HEK293 (cell line): ENCODE data around the gene CTAG1A.

Source experiments
- CTCF ChIA-PET: fragments of 350-600 bp; formaldehyde crosslinking; extraction: SDS; loops from one replicate; lab custom pipeline; 2021; ENCODE audit warnings: antibody characterized with exemption; lab: Yijun Ruan, JAX
- POLR2A ChIA-PET: fragments of 300-600 bp; formaldehyde crosslinking; extraction: SDS; loops from one replicate; lab custom pipeline; 2020; ENCODE audit warnings: antibody characterized with exemption, inconsistent platforms; lab: Yijun Ruan, JAX
- H3K27ac ChIP-seq: fragments of 200-500 bp; sonication (Bioruptor generic); 2 replicates; pipeline ENCODE4 v1.5.1; 2014; ENCODE audit warnings: low read depth, low read length, control low read depth, inconsistent platforms; ENCODE audit errors: extremely low read depth
- H3K36me3 ChIP-seq, 2 experiments: fragments of 200-500 bp in 1 of 2; sonication (Bioruptor generic) in 1 of 2; 1 replicate in 1 of 2; 2 replicates in 1 of 2; pipeline ENCODE4 v1.5.1; 2014 to 2017; ENCODE audit warnings: inconsistent platforms in 2 of 2, low read length in 2 of 2; ENCODE audit not compliant: control insufficient read depth in 2 of 2, insufficient read depth in 1 of 2
- H3K4me1 ChIP-seq: fragments of 200-500 bp; sonication (Bioruptor generic); 2 replicates; pipeline ENCODE4 v1.5.1; 2014; ENCODE audit warnings: mild to moderate bottlenecking, low read length, inconsistent platforms; ENCODE audit not compliant: control insufficient read depth, insufficient read depth
- H3K4me3 ChIP-seq: 2 replicates; pipeline ENCODE4 v1.5.1; 2011; ENCODE audit warnings: low read depth, mild to moderate bottlenecking, control low read depth, low read length, moderate library complexity
- H3K9me3 ChIP-seq: fragments of 200-500 bp; sonication (Bioruptor generic); 2 replicates; pipeline ENCODE4 v1.5.1; 2014; ENCODE audit warnings: low read depth, low read length, inconsistent platforms; ENCODE audit not compliant: control insufficient read depth, insufficient read depth
- EGR2 ChIP-seq: fragments of 450-650 bp; formaldehyde crosslinking; IDR thresholded peaks from 2 replicates; pipeline ENCODE4 v1.5.1; 2016; ENCODE audit warnings: low read depth, missing biosample characterization, missing genetic modification characterization
- GLIS2 ChIP-seq: fragments of 450-650 bp; formaldehyde crosslinking; IDR thresholded peaks from 2 replicates; pipeline ENCODE4 v1.5.1; 2016; ENCODE audit warnings: missing biosample characterization, missing genetic modification characterization
- KLF16 ChIP-seq: fragments of 450-650 bp; formaldehyde crosslinking; IDR thresholded peaks from 2 replicates; pipeline ENCODE4 v1.5.1; 2017; ENCODE audit warnings: missing biosample characterization, missing genetic modification characterization
- OVOL3 ChIP-seq: fragments of 450-650 bp; formaldehyde crosslinking; IDR thresholded peaks from 2 replicates; pipeline ENCODE4 v1.5.1; 2016; ENCODE audit warnings: missing biosample characterization, missing genetic modification characterization
- SCRT2 ChIP-seq: fragments of 450-650 bp; formaldehyde crosslinking; IDR thresholded peaks from 2 replicates; pipeline ENCODE4 v1.5.1; 2016; ENCODE audit warnings: missing biosample characterization, missing genetic modification characterization
- SETDB1 ChIP-seq: IDR thresholded peaks from one replicate; pipeline ENCODE4 v1.6.1; 2017; ENCODE audit warnings: mild to moderate bottlenecking, low read length, moderate library complexity, mixed read lengths; ENCODE audit not compliant: insufficient read length
- SP7 ChIP-seq: fragments of 450-650 bp; formaldehyde crosslinking; IDR thresholded peaks from 2 replicates; pipeline ENCODE4 v1.5.1; 2016; ENCODE audit warnings: missing biosample characterization, missing genetic modification characterization
- TRIM28 ChIP-seq: IDR thresholded peaks from 2 replicates; pipeline ENCODE4 v1.6.1; 2011; ENCODE audit warnings: low read length, control low read depth, borderline replicate concordance
- ZBTB44 ChIP-seq: fragments of 450-650 bp; IDR thresholded peaks from 2 replicates; pipeline ENCODE4 v1.5.1; 2018; ENCODE audit warnings: missing biosample characterization, mild to moderate bottlenecking, missing genetic modification characterization
- ZFP37 ChIP-seq: fragments of 450-650 bp; formaldehyde crosslinking; IDR thresholded peaks from 2 replicates; pipeline ENCODE4 v1.5.1; 2016; ENCODE audit warnings: missing biosample characterization, missing genetic modification characterization
- ZNF133 ChIP-seq: fragments of 450-650 bp; formaldehyde crosslinking; IDR thresholded peaks from 2 replicates; pipeline ENCODE4 v1.5.1; 2016; ENCODE audit warnings: missing biosample characterization, missing genetic modification characterization
- ZNF140 ChIP-seq: fragments of 450-650 bp; formaldehyde crosslinking; IDR thresholded peaks from 2 replicates; pipeline ENCODE4 v1.5.1; 2016; ENCODE audit warnings: missing biosample characterization, missing genetic modification characterization
- ZNF19 ChIP-seq: fragments of 450-650 bp; formaldehyde crosslinking; IDR thresholded peaks from 2 replicates; pipeline ENCODE4; 2016; ENCODE audit warnings: missing biosample characterization, missing genetic modification characterization, low read depth
- ZNF211 ChIP-seq: fragments of 450-650 bp; formaldehyde crosslinking; IDR thresholded peaks from 2 replicates; pipeline ENCODE4 v1.5.1; 2016; ENCODE audit warnings: low read depth, missing biosample characterization, missing genetic modification characterization
- ZNF23 ChIP-seq: fragments of 450-650 bp; formaldehyde crosslinking; IDR thresholded peaks from 2 replicates; pipeline ENCODE4 v1.5.1; 2016; ENCODE audit warnings: missing biosample characterization, missing genetic modification characterization, borderline replicate concordance
- ZNF292 ChIP-seq: fragments of 450-650 bp; formaldehyde crosslinking; IDR thresholded peaks from 2 replicates; pipeline ENCODE4 v1.5.1; 2016; ENCODE audit warnings: low read depth, missing biosample characterization, missing genetic modification characterization, borderline replicate concordance
- ZNF354C ChIP-seq: fragments of 450-650 bp; formaldehyde crosslinking; IDR thresholded peaks from 2 replicates; pipeline ENCODE4 v1.5.1; 2016; ENCODE audit warnings: missing biosample characterization, missing genetic modification characterization, low read depth, borderline replicate concordance
- ZNF426 ChIP-seq: fragments of 450-650 bp; formaldehyde crosslinking; IDR thresholded peaks from 2 replicates; pipeline ENCODE4 v1.5.1; 2017; ENCODE audit warnings: missing biosample characterization, missing genetic modification characterization, mild to moderate bottlenecking, inconsistent platforms, moderate library complexity
- ZNF473 ChIP-seq: fragments of 450-650 bp; formaldehyde crosslinking; IDR thresholded peaks from 2 replicates; pipeline ENCODE4 v1.5.1; 2017; ENCODE audit warnings: missing biosample characterization, missing genetic modification characterization
- ZNF514 ChIP-seq: fragments of 450-650 bp; formaldehyde crosslinking; IDR thresholded peaks from 2 replicates; pipeline ENCODE4 v1.5.1; 2016; ENCODE audit warnings: missing biosample characterization, missing genetic modification characterization
- ZNF560 ChIP-seq: fragments of 450-650 bp; formaldehyde crosslinking; IDR thresholded peaks from 2 replicates; pipeline ENCODE4 v1.5.1; 2017; ENCODE audit warnings: missing biosample characterization, missing genetic modification characterization, borderline replicate concordance
- ZNF610 ChIP-seq: fragments of 450-650 bp; formaldehyde crosslinking; IDR thresholded peaks from 2 replicates; pipeline ENCODE4 v1.5.1; 2016; ENCODE audit warnings: missing biosample characterization, missing genetic modification characterization, borderline replicate concordance
- ZNF623 ChIP-seq: fragments of 450-650 bp; formaldehyde crosslinking; IDR thresholded peaks from 2 replicates; pipeline ENCODE4 v1.5.1; 2016; ENCODE audit warnings: missing biosample characterization, missing genetic modification characterization
- ZNF626 ChIP-seq: fragments of 450-650 bp; sonication (Bioruptor Pico); formaldehyde crosslinking; IDR thresholded peaks from 2 replicates; pipeline ENCODE4 v1.5.1; 2018; ENCODE audit warnings: missing biosample characterization, missing genetic modification characterization, inconsistent platforms
- ZNF677 ChIP-seq: fragments of 450-650 bp; IDR thresholded peaks from 2 replicates; pipeline ENCODE4 v1.5.0; 2018; ENCODE audit warnings: missing biosample characterization, mild to moderate bottlenecking, missing genetic modification characterization, moderate library complexity
- TF ChIP-seq, protein P1 (sequence below): fragments of 450-650 bp; formaldehyde crosslinking; IDR thresholded peaks from 2 replicates; pipeline ENCODE4 v1.5.1; 2016; ENCODE audit warnings: missing biosample characterization, missing genetic modification characterization
- TF ChIP-seq, protein P2 (sequence below): sonication (generic); formaldehyde crosslinking; IDR thresholded peaks from 2 replicates; pipeline ENCODE4 v1.8.1; 2022; ENCODE audit warnings: mild to moderate bottlenecking, moderate library complexity, missing genetic modification reagents

The CTAG1A gene

GRCh38 chrX:154600759-154601374 lies 15.9 kb downstream of the CTAG1A start (continued):
- TF ChIP-seq, protein P1, sequence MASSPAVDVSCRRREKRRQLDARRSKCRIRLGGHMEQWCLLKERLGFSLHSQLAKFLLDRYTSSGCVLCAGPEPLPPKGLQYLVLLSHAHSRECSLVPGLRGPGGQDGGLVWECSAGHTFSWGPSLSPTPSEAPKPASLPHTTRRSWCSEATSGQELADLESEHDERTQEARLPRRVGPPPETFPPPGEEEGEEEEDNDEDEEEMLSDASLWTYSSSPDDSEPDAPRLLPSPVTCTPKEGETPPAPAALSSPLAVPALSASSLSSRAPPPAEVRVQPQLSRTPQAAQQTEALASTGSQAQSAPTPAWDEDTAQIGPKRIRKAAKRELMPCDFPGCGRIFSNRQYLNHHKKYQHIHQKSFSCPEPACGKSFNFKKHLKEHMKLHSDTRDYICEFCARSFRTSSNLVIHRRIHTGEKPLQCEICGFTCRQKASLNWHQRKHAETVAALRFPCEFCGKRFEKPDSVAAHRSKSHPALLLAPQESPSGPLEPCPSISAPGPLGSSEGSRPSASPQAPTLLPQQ, result no peak
- TF ChIP-seq ZNF677 (tag by site-specific recombination) (no peak), ZNF292 (tag by site-specific recombination) (no peak), ZNF473 (tag by site-specific recombination) (no peak), OVOL3 (tag by site-specific recombination) (no peak), ZNF623 (tag by site-specific recombination) (no peak)

DNA sequence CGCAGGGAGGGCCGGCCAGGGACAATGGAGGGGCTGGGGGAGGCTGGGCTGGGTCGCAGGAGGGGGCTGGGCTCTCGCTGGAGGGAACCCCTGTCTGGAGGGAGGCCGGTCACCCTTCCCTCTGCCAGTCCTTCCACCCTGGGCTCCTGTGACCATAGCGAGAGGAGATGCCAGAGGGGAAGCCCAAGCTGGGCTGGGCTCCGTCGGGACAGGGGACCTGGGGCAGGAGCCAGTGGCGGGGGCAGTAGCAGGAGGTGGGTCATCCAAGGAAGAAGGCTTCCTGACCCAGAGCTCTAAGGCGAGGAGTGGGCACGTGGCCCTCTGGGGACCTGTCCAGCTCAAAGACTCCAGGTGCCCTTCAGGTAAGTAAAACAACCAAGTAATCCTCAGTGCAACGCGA lies 17.3 kb downstream of the CTAG1A start:
- H3K4me1 ChIP-seq, result no peaks in the 10 kb centered on the region
- POLR2A ChIA-PET, result no interaction called here
- H3K9me3 ChIP-seq, result no peaks in the 10 kb centered on the region

GRCh38 chrX:154602766-154603437 lies 18.0 kb downstream of the CTAG1A start:
- CTCF ChIA-PET, result interaction anchor here (0.7 to 1.6 kb wide), 4 partner anchors 10 to 136 kb away, joined by 3 to 8 read pairs (median 4); no protein-coding TSS in a partner anchor
- POLR2A ChIA-PET, result no interaction called here
- TF ChIP-seq ZNF677 (tag by site-specific recombination), result no peak
- no peak for TF ChIP-seq ZNF23 (tag by site-specific recombination)
- no peak for TF ChIP-seq ZNF626 (tag by site-specific recombination)
- no peak for TF ChIP-seq ZNF610
- TF ChIP-seq ZNF514 (tag by site-specific recombination), result no peak
- no peak for TF ChIP-seq ZNF133 (tag by site-specific recombination)
- TF ChIP-seq TRIM28, result no peak
- no peak for TF ChIP-seq ZBTB44
- no peak for TF ChIP-seq ZNF140 (tag by site-specific recombination)
- no peak for TF ChIP-seq SP7 (tag by site-specific recombination)
- no peak for TF ChIP-seq ZFP37 (tag by site-specific recombination)
- TF ChIP-seq, protein P2, sequence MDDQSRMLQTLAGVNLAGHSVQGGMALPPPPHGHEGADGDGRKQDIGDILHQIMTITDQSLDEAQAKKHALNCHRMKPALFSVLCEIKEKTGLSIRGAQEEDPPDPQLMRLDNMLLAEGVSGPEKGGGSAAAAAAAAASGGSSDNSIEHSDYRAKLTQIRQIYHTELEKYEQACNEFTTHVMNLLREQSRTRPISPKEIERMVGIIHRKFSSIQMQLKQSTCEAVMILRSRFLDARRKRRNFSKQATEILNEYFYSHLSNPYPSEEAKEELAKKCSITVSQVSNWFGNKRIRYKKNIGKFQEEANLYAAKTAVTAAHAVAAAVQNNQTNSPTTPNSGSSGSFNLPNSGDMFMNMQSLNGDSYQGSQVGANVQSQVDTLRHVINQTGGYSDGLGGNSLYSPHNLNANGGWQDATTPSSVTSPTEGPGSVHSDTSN (CRISPR knock-in tag), result no peak
- no peak for TF ChIP-seq ZNF426
- no peak for TF ChIP-seq ZNF19 (tag by site-specific recombination)
- TF ChIP-seq GLIS2 (tag by site-specific recombination), result no peak
- TF ChIP-seq KLF16 (tag by site-specific recombination), result no peak
- no peak for TF ChIP-seq SCRT2 (tag by site-specific recombination)
- TF ChIP-seq SETDB1, result no peak
- TF ChIP-seq ZNF560 (tag by site-specific recombination), result no peak

More for the DNA sequence above, 17.3 kb downstream of the CTAG1A start:
- Histone ChIP-seq H3K27ac (no peak overlapping the region), H3K36me3 (no peaks in the 10 kb centered on the region), H3K4me3 (no peak overlapping the region)
- TF ChIP-seq ZNF211 (tag by site-specific recombination), result no peak
- TF ChIP-seq ZNF354C (tag by site-specific recombination), result no peak
- TF ChIP-seq EGR2 (tag by site-specific recombination), result no peak
- CTCF ChIA-PET, result interaction anchor here (0.8 to 1.6 kb wide), 3 partner anchors 9 to 137 kb away, joined by 3 to 8 read pairs (median 3); no protein-coding TSS in a partner anchor

More at GRCh38 chrX:154602766-154603437, 18.0 kb downstream of the CTAG1A start:
- Histone ChIP-seq H3K4me1 (no peaks in the 10 kb centered on the region), H3K27ac (no peak overlapping the region), H3K36me3 (no peaks in the 10 kb centered on the region), H3K9me3 (no peaks in the 10 kb centered on the region), H3K4me3 (no peak overlapping the region)
